Measurements from ENCODE around the gene GALNT14.

DNA sequence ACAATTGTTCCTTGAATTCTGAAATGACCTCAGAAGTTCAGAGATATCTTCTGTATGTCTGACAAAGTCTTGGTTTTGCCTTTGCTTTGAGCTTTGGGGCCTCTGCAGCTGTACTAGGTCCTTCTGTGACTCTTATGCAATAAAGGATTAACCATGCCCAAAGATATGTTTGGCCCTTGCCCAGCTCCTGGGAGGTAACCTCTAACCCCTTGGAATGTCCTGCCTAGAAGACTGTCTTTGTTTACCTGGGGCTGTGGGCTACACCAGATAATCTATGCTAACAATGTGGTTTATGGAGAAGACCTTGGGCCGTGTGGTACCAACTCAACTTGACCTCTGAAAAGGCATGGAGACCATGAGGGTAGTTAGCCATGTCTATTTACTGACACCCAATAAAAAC lies 190.1 kb downstream of the GALNT14 start:
- TF ChIP-seq, protein P1, sequence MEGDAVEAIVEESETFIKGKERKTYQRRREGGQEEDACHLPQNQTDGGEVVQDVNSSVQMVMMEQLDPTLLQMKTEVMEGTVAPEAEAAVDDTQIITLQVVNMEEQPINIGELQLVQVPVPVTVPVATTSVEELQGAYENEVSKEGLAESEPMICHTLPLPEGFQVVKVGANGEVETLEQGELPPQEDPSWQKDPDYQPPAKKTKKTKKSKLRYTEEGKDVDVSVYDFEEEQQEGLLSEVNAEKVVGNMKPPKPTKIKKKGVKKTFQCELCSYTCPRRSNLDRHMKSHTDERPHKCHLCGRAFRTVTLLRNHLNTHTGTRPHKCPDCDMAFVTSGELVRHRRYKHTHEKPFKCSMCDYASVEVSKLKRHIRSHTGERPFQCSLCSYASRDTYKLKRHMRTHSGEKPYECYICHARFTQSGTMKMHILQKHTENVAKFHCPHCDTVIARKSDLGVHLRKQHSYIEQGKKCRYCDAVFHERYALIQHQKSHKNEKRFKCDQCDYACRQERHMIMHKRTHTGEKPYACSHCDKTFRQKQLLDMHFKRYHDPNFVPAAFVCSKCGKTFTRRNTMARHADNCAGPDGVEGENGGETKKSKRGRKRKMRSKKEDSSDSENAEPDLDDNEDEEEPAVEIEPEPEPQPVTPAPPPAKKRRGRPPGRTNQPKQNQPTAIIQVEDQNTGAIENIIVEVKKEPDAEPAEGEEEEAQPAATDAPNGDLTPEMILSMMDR (IDR thresholded peaks at IDR 0.05) = no peak
- TF ChIP-seq POLR2A (IDR thresholded peaks at IDR 0.05) = no peak

Data from adrenal gland (tissue), 5 donors.